ENCODE results near the gene DPF3.

Gene DPF3

GRCh38 chr14:72868500-72868899, 25.4 kb downstream of the DPF3 start:
- TF ChIP-seq TARDBP (IDR thresholded peaks at IDR 0.05) (no peak), SUZ12 (IDR thresholded peaks at IDR 0.05) (no peak), FOXA1 (IDR thresholded peaks at IDR 0.05) (no peak), HDGF (IDR thresholded peaks at IDR 0.05; ENCODE audit: borderline replicate concordance) (no peak), BHLHE40 (IDR thresholded peaks at IDR 0.05; ENCODE audit: borderline replicate concordance) (no peak), NFRKB (IDR thresholded peaks at IDR 0.05) (no peak), FOXM1 (IDR thresholded peaks at IDR 0.05; ENCODE audit: borderline replicate concordance) (no peak), PKNOX1 (IDR thresholded peaks at IDR 0.05) (no peak), LEF1 (IDR thresholded peaks at IDR 0.05; ENCODE audit: borderline replicate concordance) (no peak)
- CTCF ChIA-PET = no interaction called here
- POLR2A ChIA-PET = no interaction called here
- no peak for DNase-seq (ENCODE audit: extremely low spot score)

- TF ChIP-seq ELF4 (IDR thresholded peaks at IDR 0.05) (no peak), HDGF (IDR thresholded peaks at IDR 0.05; ENCODE audit: borderline replicate concordance) (no peak), BHLHE40 (IDR thresholded peaks at IDR 0.05; ENCODE audit: borderline replicate concordance) (no peak), FOXA1 (IDR thresholded peaks at IDR 0.05) (no peak), SP1 (IDR thresholded peaks at IDR 0.05) (no peak), LEF1 (IDR thresholded peaks at IDR 0.05; ENCODE audit: borderline replicate concordance) (no peak), SUZ12 (IDR thresholded peaks at IDR 0.05) (no peak), NFRKB (IDR thresholded peaks at IDR 0.05) (no peak), L3MBTL2 (conservative IDR thresholded peaks at IDR 0.05) (no peak), ARNT (IDR thresholded peaks at IDR 0.05) (no peak)
- ChIA-PET POLR2A (no interaction called here), CTCF (no interaction called here)
- DNase-seq (ENCODE audit: extremely low spot score) = no peak
Observed at GRCh38 chr14:72864712-72865365, 29.1 kb downstream of the DPF3 start.

GRCh38 chr14:72863216-72864006, 30.5 kb downstream of the DPF3 start:
- TF ChIP-seq SUZ12 (IDR thresholded peaks at IDR 0.05) (no peak), SP1 (IDR thresholded peaks at IDR 0.05) (no peak), BHLHE40 (IDR thresholded peaks at IDR 0.05; ENCODE audit: borderline replicate concordance) (no peak), FOXK2 (IDR thresholded peaks at IDR 0.05) (no peak), ELF4 (IDR thresholded peaks at IDR 0.05) (no peak), NFRKB (IDR thresholded peaks at IDR 0.05) (no peak), PKNOX1 (IDR thresholded peaks at IDR 0.05) (no peak), FOXA1 (IDR thresholded peaks at IDR 0.05) (no peak), ARNT (IDR thresholded peaks at IDR 0.05) (no peak), TARDBP (IDR thresholded peaks at IDR 0.05) (no peak), CTBP1 (IDR thresholded peaks at IDR 0.05; ENCODE audit: borderline replicate concordance) (no peak), ZNF384 (IDR thresholded peaks at IDR 0.05) (no peak), LEF1 (IDR thresholded peaks at IDR 0.05; ENCODE audit: borderline replicate concordance) (no peak)
- CTCF ChIA-PET = interaction anchor here (0.7 kb wide), 1 partner anchor 43 kb away, joined by 3 read pairs; no protein-coding TSS in a partner anchor
- POLR2A ChIA-PET = no interaction called here
- no peak for DNase-seq (ENCODE audit: extremely low spot score)

GRCh38 chr14:72856530-72857266, 37.2 kb downstream of the DPF3 start:
- CTCF ChIA-PET = no interaction called here
- TF ChIP-seq LEF1 (IDR thresholded peaks at IDR 0.05; ENCODE audit: borderline replicate concordance) (no peak), SP1 (IDR thresholded peaks at IDR 0.05) (no peak), PKNOX1 (IDR thresholded peaks at IDR 0.05) (no peak), ELF4 (IDR thresholded peaks at IDR 0.05) (no peak), ZNF384 (IDR thresholded peaks at IDR 0.05) (no peak), BHLHE40 (IDR thresholded peaks at IDR 0.05; ENCODE audit: borderline replicate concordance) (no peak)
- POLR2A ChIA-PET = interaction anchor here (0.9 kb wide), 1 partner anchor 9 kb away, joined by 3 read pairs; no protein-coding TSS in a partner anchor
- no peak for DNase-seq (ENCODE audit: extremely low spot score)

GRCh38 chr14:72855913-72856312, 38.0 kb downstream of the DPF3 start:
- ChIA-PET POLR2A (no interaction called here), CTCF (no interaction called here)
- TF ChIP-seq ARNT (IDR thresholded peaks at IDR 0.05) = no peak
- TF ChIP-seq SUZ12 (IDR thresholded peaks at IDR 0.05) = no peak
- no peak for TF ChIP-seq FOXM1 (IDR thresholded peaks at IDR 0.05; ENCODE audit: borderline replicate concordance)
- no peak for TF ChIP-seq HDGF (IDR thresholded peaks at IDR 0.05; ENCODE audit: borderline replicate concordance)
- no peak for TF ChIP-seq FOXA1 (IDR thresholded peaks at IDR 0.05)
- no peak for TF ChIP-seq FOXK2 (IDR thresholded peaks at IDR 0.05)
- TF ChIP-seq LEF1 (IDR thresholded peaks at IDR 0.05; ENCODE audit: borderline replicate concordance) = no peak
- no peak for TF ChIP-seq ZNF384 (IDR thresholded peaks at IDR 0.05)
- TF ChIP-seq NFRKB (IDR thresholded peaks at IDR 0.05) = no peak
- TF ChIP-seq ELF4 (IDR thresholded peaks at IDR 0.05) = no peak
- TF ChIP-seq SP1 (IDR thresholded peaks at IDR 0.05) = no peak
- DNase-seq (ENCODE audit: extremely low spot score) = no peak

Measured in HEK293T (cell line).